ENCODE measurements around the gene PRR5L. TPM values are rescaled to one million over a fixed set of nuclear protein-coding genes. Genes with fewer than 3 reads are reported as not detected.

Gene PRR5L
- polyA plus RNA-seq, 1 donor (not counting 4 experiments of a cell fraction or from before 2014, with no cell fraction given), result 20.1 TPM

GRCh38 chr11:36311926-36312595 is 16.0 kb downstream of the PRR5L start:
- Histone ChIP-seq H3K27ac (ENCODE audit: control insufficient read depth, insufficient read depth, low read length) (no peak overlapping the region), H3K27me3 (ENCODE audit: control insufficient read depth, extremely low read depth, insufficient read depth, low read length) (peaks cover 21% of the 10 kb centered on the region), H3K9me1 (ENCODE audit: control insufficient read depth, extremely low read depth, insufficient read depth, low read length) (no peaks in the 10 kb centered on the region), H3K9me3 (ENCODE audit: control insufficient read depth, low read depth, low read length) (no peaks in the 10 kb centered on the region), H4K20me1 (ENCODE audit: control insufficient read depth, extremely low read depth, insufficient read depth, low read length) (no peaks in the 10 kb centered on the region), H3K4me3 (ENCODE audit: control insufficient read depth in 2 of 3, extremely low read depth in 1 of 3, insufficient read depth in 2 of 3, low read depth in 1 of 3, low read length in 3 of 3) (no peak overlapping the region), H3K4me2 (ENCODE audit: control insufficient read depth, extremely low read depth, insufficient read depth, low read depth, low read length) (no peak overlapping the region), H2AFZ (ENCODE audit: control insufficient read depth, low read length) (no peak overlapping the region), H3K36me3 (ENCODE audit: control insufficient read depth in 2 of 2, extremely low read depth in 1 of 2, insufficient read depth in 2 of 2, low read length in 2 of 2) (no peaks in the 10 kb centered on the region), H3K9ac (ENCODE audit: control insufficient read depth, extremely low read depth, insufficient read depth, low read length) (no peak overlapping the region), H3K4me1 (ENCODE audit: control insufficient read depth, extremely low read depth, insufficient read depth, low read length) (peaks cover 15% of the 10 kb centered on the region), H3K79me2 (ENCODE audit: control insufficient read depth, insufficient read depth, low read length) (no peaks in the 10 kb centered on the region)
- dilution Hi-C loops (cut with MboI; ENCODE audit: extremely low pct_ligation_motif_present, low sequenced_read_pairs), result no loop called here
- DNase-seq (ENCODE audit: low read depth, low spot score) (no peak), FAIRE-seq (no peak)
- TF ChIP-seq, protein P1, sequence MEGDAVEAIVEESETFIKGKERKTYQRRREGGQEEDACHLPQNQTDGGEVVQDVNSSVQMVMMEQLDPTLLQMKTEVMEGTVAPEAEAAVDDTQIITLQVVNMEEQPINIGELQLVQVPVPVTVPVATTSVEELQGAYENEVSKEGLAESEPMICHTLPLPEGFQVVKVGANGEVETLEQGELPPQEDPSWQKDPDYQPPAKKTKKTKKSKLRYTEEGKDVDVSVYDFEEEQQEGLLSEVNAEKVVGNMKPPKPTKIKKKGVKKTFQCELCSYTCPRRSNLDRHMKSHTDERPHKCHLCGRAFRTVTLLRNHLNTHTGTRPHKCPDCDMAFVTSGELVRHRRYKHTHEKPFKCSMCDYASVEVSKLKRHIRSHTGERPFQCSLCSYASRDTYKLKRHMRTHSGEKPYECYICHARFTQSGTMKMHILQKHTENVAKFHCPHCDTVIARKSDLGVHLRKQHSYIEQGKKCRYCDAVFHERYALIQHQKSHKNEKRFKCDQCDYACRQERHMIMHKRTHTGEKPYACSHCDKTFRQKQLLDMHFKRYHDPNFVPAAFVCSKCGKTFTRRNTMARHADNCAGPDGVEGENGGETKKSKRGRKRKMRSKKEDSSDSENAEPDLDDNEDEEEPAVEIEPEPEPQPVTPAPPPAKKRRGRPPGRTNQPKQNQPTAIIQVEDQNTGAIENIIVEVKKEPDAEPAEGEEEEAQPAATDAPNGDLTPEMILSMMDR (optimal IDR thresholded peaks at IDR 0.05 in 1 of 3, IDR thresholded peaks at IDR 0.05 in 1 of 3, conservative IDR thresholded peaks at IDR 0.05 in 1 of 3; ENCODE audit: extremely low read depth in 1 of 3, insufficient read depth in 2 of 3, low read length in 3 of 3), result no peak
- TF ChIP-seq EZH2 (IDR thresholded peaks at IDR 0.05; ENCODE audit: low read length), result no peak

GRCh38 chr11:36312611-36313472 is 16.8 kb downstream of the PRR5L start:
- no peak overlapping the region for H3K4me3 ChIP-seq (ENCODE audit: control insufficient read depth in 2 of 3, extremely low read depth in 1 of 3, insufficient read depth in 2 of 3, low read depth in 1 of 3, low read length in 3 of 3)
- no peaks in the 10 kb centered on the region for H4K20me1 ChIP-seq (ENCODE audit: control insufficient read depth, extremely low read depth, insufficient read depth, low read length)
- no peak overlapping the region for H2AFZ ChIP-seq (ENCODE audit: control insufficient read depth, low read length)
- no peaks in the 10 kb centered on the region for H3K9me3 ChIP-seq (ENCODE audit: control insufficient read depth, low read depth, low read length)
- no peaks in the 10 kb centered on the region for H3K36me3 ChIP-seq (ENCODE audit: control insufficient read depth in 2 of 2, extremely low read depth in 1 of 2, insufficient read depth in 2 of 2, low read length in 2 of 2)
- no peaks in the 10 kb centered on the region for H3K9me1 ChIP-seq (ENCODE audit: control insufficient read depth, extremely low read depth, insufficient read depth, low read length)
- H3K79me2 ChIP-seq (ENCODE audit: control insufficient read depth, insufficient read depth, low read length), result no peaks in the 10 kb centered on the region
- TF ChIP-seq, protein P1 (optimal IDR thresholded peaks at IDR 0.05 in 1 of 3, IDR thresholded peaks at IDR 0.05 in 1 of 3, conservative IDR thresholded peaks at IDR 0.05 in 1 of 3; ENCODE audit: extremely low read depth in 1 of 3, insufficient read depth in 2 of 3, low read length in 3 of 3), result no peak
- no peak for TF ChIP-seq EZH2 (IDR thresholded peaks at IDR 0.05; ENCODE audit: low read length)
- H3K4me1 ChIP-seq (ENCODE audit: control insufficient read depth, extremely low read depth, insufficient read depth, low read length), result peaks cover 15% of the 10 kb centered on the region
- no peak overlapping the region for H3K4me2 ChIP-seq (ENCODE audit: control insufficient read depth, extremely low read depth, insufficient read depth, low read depth, low read length)
- no peak overlapping the region for H3K9ac ChIP-seq (ENCODE audit: control insufficient read depth, extremely low read depth, insufficient read depth, low read length)
- DNase-seq (ENCODE audit: low read depth, low spot score) (no peak), FAIRE-seq (no peak)
- dilution Hi-C loops (cut with MboI; ENCODE audit: extremely low pct_ligation_motif_present, low sequenced_read_pairs), result no loop called here
- peaks cover 21% of the 10 kb centered on the region for H3K27me3 ChIP-seq (ENCODE audit: control insufficient read depth, extremely low read depth, insufficient read depth, low read length)
- H3K27ac ChIP-seq (ENCODE audit: control insufficient read depth, insufficient read depth, low read length), result no peak overlapping the region
